ENCODE results near the gene PDCD2. TPM values are rescaled to one million over a fixed set of nuclear protein-coding genes. Genes with fewer than 3 reads are reported as not detected.

PDCD2 gene
- total and polyA plus RNA-seq, 4 donors: 36.5 to 65.4 (median 46.9) TPM

DNA sequence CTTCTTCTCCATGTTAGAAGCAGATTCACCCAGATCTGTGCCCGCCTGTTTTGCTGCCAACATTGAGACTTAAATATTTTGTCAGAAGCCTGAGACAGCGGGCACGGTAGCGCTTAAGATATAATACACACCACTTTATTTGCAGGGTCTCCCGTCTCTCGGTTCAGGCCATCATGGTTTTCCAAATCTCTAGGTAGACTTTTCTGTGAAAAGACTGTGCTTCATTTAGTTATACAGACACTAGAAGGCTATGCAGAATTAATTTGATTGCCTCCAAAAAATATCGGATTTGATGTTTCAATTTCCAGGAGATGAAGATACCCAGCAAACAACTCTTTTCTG is 29.7 kb downstream of the PDCD2 start:
- Histone ChIP-seq H3K27ac (ENCODE audit: low read depth in 1 of 2, low read length in 2 of 2) (peak overlapping the region in 1 of 2 donors; percentile 72), H3K36me3 (ENCODE audit: control insufficient read depth in 1 of 2, insufficient read depth in 2 of 2, low read length in 1 of 2) (no peaks in the 10 kb centered on the region), H3K4me1 (ENCODE audit: control insufficient read depth in 1 of 2, insufficient read depth in 2 of 2, low read length in 2 of 2) (peaks cover 2 to 11% of the 10 kb centered on the region in 2 donors), H3K4me3 (ENCODE audit: low read length in 2 of 2) (peak overlapping the region; percentile 84 to 90), H3K27me3 (ENCODE audit: control insufficient read depth in 1 of 2, insufficient read depth in 2 of 2, low read length in 1 of 2) (no peaks in the 10 kb centered on the region), H3K9me3 (ENCODE audit: control insufficient read depth, low read length) (no peaks in the 10 kb centered on the region)
- WGBS, 2 donors: 1% methylated on average over 7 of the region's 7 CpGs
- DNase-seq (no peak), ATAC-seq (ENCODE audit: low FRiP score) (no peak)
- intact Hi-C loops (cut with DNase I): loop anchor here (1.0 to 10.0 kb wide), 2 partner anchors 800 to 803 kb away; partner anchors contain the start of genes DYNLT2 (in 2 of the 2) and ERMARD (in 2 of the 2)

DNA sequence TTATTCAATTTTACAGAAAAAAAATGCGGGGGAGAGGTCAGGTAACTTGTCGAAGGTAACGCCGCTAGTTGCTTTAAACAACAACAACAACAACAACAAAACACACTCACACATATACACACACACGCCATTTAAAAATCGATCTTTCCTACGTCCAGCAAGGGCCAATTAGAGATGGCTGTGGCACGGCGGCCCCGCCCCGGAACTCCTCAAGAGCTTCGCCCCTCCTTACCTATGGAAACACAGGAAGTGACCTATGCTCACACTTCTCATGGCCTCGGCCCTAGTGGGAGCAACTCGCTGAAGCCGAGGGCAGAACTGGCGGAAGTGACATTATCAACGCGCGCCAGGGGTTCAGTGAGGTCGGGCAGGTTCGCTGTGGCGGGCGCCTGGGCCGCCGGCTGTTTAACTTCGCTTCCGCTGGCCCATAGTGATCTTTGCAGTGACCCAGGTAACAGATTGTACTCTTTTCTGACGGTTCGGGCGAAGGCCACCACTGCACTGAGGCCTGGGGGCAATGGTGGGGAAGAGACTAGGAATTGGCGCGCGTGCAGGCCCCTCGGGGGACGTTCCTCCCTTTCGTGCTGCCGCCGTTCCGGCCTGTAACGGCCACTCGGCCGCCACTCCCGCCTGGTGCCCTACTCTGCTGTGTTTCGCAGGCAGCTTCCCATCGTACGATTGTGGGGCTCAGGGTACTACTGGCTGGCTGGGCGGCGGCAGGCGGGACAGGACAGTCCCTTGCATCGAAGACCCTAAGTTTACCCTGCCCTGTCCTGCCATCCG is 30.2 kb downstream of the PDCD2 start, which contains the start of gene TBP:
Gene TBP, plus strand, starts transcription at position 357 of the 783 bp plus-strand sequence. CDS start 2,661 bp downstream, outside the sequence.
- Histone ChIP-seq H3K9me3 (ENCODE audit: control insufficient read depth, low read length) (no peaks in the 10 kb centered on the region), H3K27me3 (ENCODE audit: control insufficient read depth in 1 of 2, insufficient read depth in 2 of 2, low read length in 1 of 2) (no peaks in the 10 kb centered on the region), H3K27ac (ENCODE audit: low read depth in 1 of 2, low read length in 2 of 2) (peak within 1 kb of the TSS; percentile 59 to 85), H3K36me3 (ENCODE audit: control insufficient read depth in 1 of 2, insufficient read depth in 2 of 2, low read length in 1 of 2) (no peaks in the 10 kb centered on the region), H3K4me1 (ENCODE audit: control insufficient read depth in 1 of 2, insufficient read depth in 2 of 2, low read length in 2 of 2) (peaks cover 4 to 17% of the 10 kb centered on the region in 2 donors), H3K4me3 (ENCODE audit: low read length in 2 of 2) (peak within 1 kb of the TSS; percentile 90 to 100)
- DNase-seq: peak; percentile 99
- intact Hi-C loops (cut with DNase I): loop anchor here (1.0 to 10.0 kb wide), 2 partner anchors 799 to 803 kb away; partner anchors contain the start of genes DYNLT2 (in 2 of the 2) and ERMARD (in 2 of the 2)
- peak; percentile 99 for ATAC-seq (ENCODE audit: low FRiP score)
- WGBS, 2 donors: 0% methylated on average over 51 of the region's 51 CpGs

DNA sequence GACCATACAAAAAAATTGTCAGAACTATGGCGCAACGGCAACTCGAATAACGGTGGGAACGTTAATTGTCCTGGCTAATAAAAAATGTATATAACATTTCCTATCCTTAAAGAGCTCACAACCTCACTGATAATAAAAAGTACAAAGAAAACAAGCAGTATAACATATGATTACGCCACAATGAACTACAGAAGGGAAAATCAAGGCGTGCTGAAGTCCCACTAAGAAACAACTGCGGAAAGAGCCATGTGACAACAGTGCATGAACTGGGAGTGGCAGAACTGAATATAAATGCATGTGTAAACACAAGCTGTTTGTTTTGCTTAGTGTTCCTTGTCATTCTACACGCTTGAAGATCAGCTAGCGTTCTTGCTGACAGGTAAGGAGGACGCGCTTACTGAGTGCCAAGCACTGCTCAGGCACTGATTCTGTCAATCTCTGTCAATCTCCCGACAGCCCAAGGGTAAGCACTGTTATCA is 30.9 kb downstream of the PDCD2 start:
- WGBS, 2 donors: 0% methylated on average over 13 of the region's 13 CpGs
- H3K27me3 ChIP-seq (ENCODE audit: control insufficient read depth in 1 of 2, insufficient read depth in 2 of 2, low read length in 1 of 2): no peaks in the 10 kb centered on the region
- ATAC-seq (ENCODE audit: low FRiP score) (peak; percentile 72), DNase-seq (no peak)
- no peaks in the 10 kb centered on the region for H3K36me3 ChIP-seq (ENCODE audit: control insufficient read depth in 1 of 2, insufficient read depth in 2 of 2, low read length in 1 of 2)
- H3K27ac ChIP-seq (ENCODE audit: low read depth in 1 of 2, low read length in 2 of 2): peak overlapping the region; percentile 59 to 85
- H3K4me3 ChIP-seq (ENCODE audit: low read length in 2 of 2): peak overlapping the region; percentile 78 to 100
- intact Hi-C loops (cut with DNase I): loop anchor here (1.0 to 10.0 kb wide), 3 partner anchors 31 to 802 kb away; partner anchors contain the start of genes DYNLT2 (in 2 of the 2), ERMARD (in 2 of the 2) and PDCD2 (in 1 of the 2)
- no peaks in the 10 kb centered on the region for H3K9me3 ChIP-seq (ENCODE audit: control insufficient read depth, low read length)
- H3K4me1 ChIP-seq (ENCODE audit: control insufficient read depth in 1 of 2, insufficient read depth in 2 of 2, low read length in 2 of 2): peaks cover 4 to 17% of the 10 kb centered on the region in 2 donors

DNA sequence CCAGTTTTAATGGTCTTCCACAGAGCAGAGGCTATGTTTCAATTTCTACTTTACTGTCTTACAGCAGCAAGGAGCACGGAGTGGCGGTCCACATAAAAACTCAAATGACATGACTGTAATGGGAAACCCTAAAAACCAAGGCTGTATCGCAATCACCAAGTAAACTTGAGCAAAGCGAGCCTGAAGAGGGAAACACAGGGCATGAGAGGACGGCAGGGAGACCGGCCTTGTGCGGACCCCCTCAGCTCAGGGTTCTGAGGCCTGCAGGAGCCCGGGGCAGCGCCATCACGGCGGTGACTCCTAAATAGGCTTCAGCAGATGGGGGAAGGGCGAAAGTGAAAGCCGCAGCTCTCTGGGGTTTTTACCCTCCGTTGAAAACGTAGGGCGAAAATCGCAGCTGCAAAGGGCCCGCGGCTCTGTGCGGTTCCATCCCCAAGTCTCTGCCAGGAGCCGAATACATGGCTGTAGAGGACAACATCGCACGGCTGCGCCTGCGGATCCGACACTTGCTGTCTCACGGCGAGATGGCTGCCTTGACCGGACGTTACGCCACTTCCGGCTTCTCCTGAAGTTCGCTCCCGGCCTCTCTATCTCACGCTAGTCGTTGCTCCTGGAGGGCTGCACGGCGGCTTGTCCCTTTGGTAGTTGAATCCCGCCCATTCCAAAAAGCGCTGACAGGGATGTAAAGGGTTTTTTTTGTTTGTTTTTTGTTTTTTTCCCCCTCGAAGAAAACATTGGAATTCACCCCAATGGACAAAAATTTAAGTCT is 31.5 kb downstream of the PDCD2 start, which contains the start of gene PSMB1:
Gene PSMB1, minus strand, starts transcription at position 543 of the 769 bp plus-strand sequence. Its CDS starts 65 bp downstream, at position 478.
- Histone ChIP-seq H3K9me3 (ENCODE audit: control insufficient read depth, low read length) (no peaks in the 10 kb centered on the region), H3K27ac (ENCODE audit: low read depth in 1 of 2, low read length in 2 of 2) (peak within 1 kb of the TSS; percentile 59 to 94), H3K4me1 (ENCODE audit: control insufficient read depth in 1 of 2, insufficient read depth in 2 of 2, low read length in 2 of 2) (peaks cover 4 to 17% of the 10 kb centered on the region in 2 donors), H3K36me3 (ENCODE audit: control insufficient read depth in 1 of 2, insufficient read depth in 2 of 2, low read length in 1 of 2) (peaks cover 0 to 1% of the 10 kb centered on the region in 2 donors), H3K4me3 (ENCODE audit: low read length in 2 of 2) (peak within 1 kb of the TSS; percentile 95 to 100), H3K27me3 (ENCODE audit: control insufficient read depth in 1 of 2, insufficient read depth in 2 of 2, low read length in 1 of 2) (no peaks in the 10 kb centered on the region)
- DNase-seq (peak; percentile 97 to 98), ATAC-seq (ENCODE audit: low FRiP score) (peak; percentile 96)
- intact Hi-C loops (cut with DNase I): loop anchor here (1.0 to 10.0 kb wide), 2 partner anchors 31 to 798 kb away; partner anchors contain the start of genes DYNLT2 (in 1 of the 2), ERMARD (in 1 of the 2) and PDCD2 (in 1 of the 2)
- 0% methylated on average over 41 of the region's 41 CpGs for WGBS, 2 donors

DNA sequence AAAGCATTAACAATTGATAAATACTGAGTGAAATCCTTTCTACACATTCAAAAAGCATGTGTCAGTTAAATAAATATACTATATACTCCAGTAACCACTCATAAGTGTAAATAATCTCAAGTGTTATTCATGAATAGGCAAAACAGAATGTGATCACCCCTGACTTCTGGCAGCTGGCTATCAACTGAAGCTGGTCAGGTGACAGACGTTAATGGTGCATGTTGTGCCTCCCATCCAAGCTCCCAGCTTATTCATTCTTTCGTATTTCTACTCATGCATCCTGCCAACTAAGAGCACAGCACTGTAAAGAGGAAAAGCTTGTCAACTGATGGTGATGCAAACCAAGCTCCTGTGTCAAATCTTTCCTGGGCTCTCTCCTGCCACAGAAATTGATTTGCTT is 39.0 kb downstream of the PDCD2 start:
- intact Hi-C loops (cut with DNase I): no loop called here
- 8 to 21% methylated on average over 2 of the region's 2 CpGs for WGBS, 2 donors
- Histone ChIP-seq H3K36me3 (ENCODE audit: control insufficient read depth in 1 of 2, insufficient read depth in 2 of 2, low read length in 1 of 2) (peaks cover 6 to 11% of the 10 kb centered on the region in 2 donors), H3K4me1 (ENCODE audit: control insufficient read depth in 1 of 2, insufficient read depth in 2 of 2, low read length in 2 of 2) (peaks cover 2 to 11% of the 10 kb centered on the region in 2 donors), H3K27me3 (ENCODE audit: control insufficient read depth in 1 of 2, insufficient read depth in 2 of 2, low read length in 1 of 2) (no peaks in the 10 kb centered on the region), H3K27ac (ENCODE audit: low read depth in 1 of 2, low read length in 2 of 2) (no peak overlapping the region), H3K9me3 (ENCODE audit: control insufficient read depth, low read length) (no peaks in the 10 kb centered on the region), H3K4me3 (ENCODE audit: low read length in 2 of 2) (no peak overlapping the region)
- DNase-seq (no peak), ATAC-seq (ENCODE audit: low FRiP score) (no peak)

DNA sequence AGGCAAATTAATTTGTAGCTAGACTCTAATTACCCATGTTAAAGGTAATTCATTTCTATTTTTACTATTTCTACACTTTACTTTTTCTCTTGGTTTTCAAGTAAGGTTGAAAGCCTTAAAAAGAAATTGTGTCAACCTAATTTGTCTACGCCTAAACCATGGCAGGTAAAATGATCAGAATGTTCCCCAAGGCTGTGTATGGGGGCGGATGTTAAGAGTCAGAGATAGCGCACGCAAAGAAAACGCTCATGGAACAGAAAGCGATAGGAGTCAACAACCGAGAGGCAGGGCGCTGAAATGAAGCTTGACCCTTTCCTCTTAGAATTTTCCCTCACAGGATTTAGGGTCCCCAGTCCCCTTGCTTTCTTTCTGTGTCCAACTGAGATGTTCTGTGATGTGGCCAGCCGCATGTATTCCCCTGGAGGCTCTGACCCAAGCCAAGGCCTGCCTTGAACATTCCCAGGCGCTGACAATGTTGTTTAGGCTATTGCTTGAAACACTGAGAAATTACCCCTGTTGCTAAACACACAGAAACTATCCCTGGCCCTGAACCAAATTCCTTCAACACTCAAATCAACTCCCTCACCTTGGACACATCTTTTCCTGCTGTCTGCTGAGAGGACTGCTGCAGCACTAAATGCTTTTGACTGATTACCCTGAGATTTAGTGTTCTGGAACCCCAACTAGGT is 42.3 kb downstream of the PDCD2 start:
- H3K27me3 ChIP-seq (ENCODE audit: control insufficient read depth in 1 of 2, insufficient read depth in 2 of 2, low read length in 1 of 2): no peaks in the 10 kb centered on the region
- no peak overlapping the region for H3K27ac ChIP-seq (ENCODE audit: low read depth in 1 of 2, low read length in 2 of 2)
- no peaks in the 10 kb centered on the region for H3K4me1 ChIP-seq (ENCODE audit: control insufficient read depth in 1 of 2, insufficient read depth in 2 of 2, low read length in 2 of 2)
- DNase-seq: no peak
- H3K4me3 ChIP-seq (ENCODE audit: low read length in 2 of 2): no peak overlapping the region
- H3K36me3 ChIP-seq (ENCODE audit: control insufficient read depth in 1 of 2, insufficient read depth in 2 of 2, low read length in 1 of 2): peaks cover 6 to 13% of the 10 kb centered on the region in 2 donors
- no peak for ATAC-seq (ENCODE audit: low FRiP score)
- H3K9me3 ChIP-seq (ENCODE audit: control insufficient read depth, low read length): no peaks in the 10 kb centered on the region
- intact Hi-C loops (cut with DNase I): no loop called here
- 84 to 88% methylated on average over 10 of the region's 10 CpGs for WGBS, 2 donors

DNA sequence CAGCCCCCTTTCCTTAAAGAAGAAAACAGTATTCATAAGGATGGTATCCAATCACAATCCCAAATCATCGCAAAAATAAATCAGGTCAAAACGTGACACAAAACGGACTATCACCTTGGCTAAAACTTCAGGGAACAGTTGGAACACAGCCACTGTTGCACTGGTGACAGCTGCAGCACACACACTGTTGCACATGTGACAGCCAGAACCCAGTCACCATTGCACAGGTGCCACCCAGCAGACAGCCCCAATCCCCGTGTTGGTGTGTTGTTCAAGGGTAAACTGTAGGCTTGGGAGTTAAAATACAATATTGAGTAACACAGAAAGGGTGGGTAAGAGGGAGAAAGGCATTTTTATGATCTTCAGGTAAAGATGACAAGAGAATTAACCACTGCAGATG is 47.1 kb downstream of the PDCD2 start:
- WGBS, 2 donors: 79 to 80% methylated on average over 4 of the region's 4 CpGs
- Histone ChIP-seq H3K27ac (ENCODE audit: low read depth in 1 of 2, low read length in 2 of 2) (no peak overlapping the region), H3K36me3 (ENCODE audit: control insufficient read depth in 1 of 2, insufficient read depth in 2 of 2, low read length in 1 of 2) (peaks cover 4 to 9% of the 10 kb centered on the region in 2 donors), H3K4me3 (ENCODE audit: low read length in 2 of 2) (no peak overlapping the region), H3K4me1 (ENCODE audit: control insufficient read depth in 1 of 2, insufficient read depth in 2 of 2, low read length in 2 of 2) (no peaks in the 10 kb centered on the region), H3K9me3 (ENCODE audit: control insufficient read depth, low read length) (no peaks in the 10 kb centered on the region), H3K27me3 (ENCODE audit: control insufficient read depth in 1 of 2, insufficient read depth in 2 of 2, low read length in 1 of 2) (no peaks in the 10 kb centered on the region)
- DNase-seq (no peak), ATAC-seq (ENCODE audit: low FRiP score) (no peak)
- intact Hi-C loops (cut with DNase I): no loop called here

DNA sequence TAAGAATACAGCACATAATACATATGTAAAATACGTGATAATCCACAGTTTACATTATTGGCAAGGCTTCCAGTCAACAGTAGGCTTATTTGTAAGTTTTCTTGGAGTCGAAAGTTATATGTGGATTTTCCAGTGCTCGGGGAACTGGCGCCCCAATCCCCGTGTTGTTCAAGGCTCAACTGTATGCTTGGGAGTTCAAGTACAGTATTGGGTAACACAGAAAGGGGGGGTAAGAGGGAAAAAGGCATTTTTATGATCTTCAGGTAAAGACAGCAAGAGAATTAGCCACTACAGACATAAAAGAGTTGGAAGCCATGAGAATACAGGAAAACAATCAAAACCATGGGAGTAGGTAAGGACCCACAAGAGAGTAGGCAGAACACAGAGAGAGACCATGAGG is 47.8 kb downstream of the PDCD2 start:
- WGBS, 2 donors: 82 to 85% methylated on average over 5 of the region's 5 CpGs
- H3K36me3 ChIP-seq (ENCODE audit: control insufficient read depth in 1 of 2, insufficient read depth in 2 of 2, low read length in 1 of 2): peaks cover 4 to 9% of the 10 kb centered on the region in 2 donors

More for the DNA sequence above, 47.8 kb downstream of the PDCD2 start:
- Histone ChIP-seq H3K27me3 (ENCODE audit: control insufficient read depth in 1 of 2, insufficient read depth in 2 of 2, low read length in 1 of 2) (no peaks in the 10 kb centered on the region), H3K4me3 (ENCODE audit: low read length in 2 of 2) (no peak overlapping the region), H3K27ac (ENCODE audit: low read depth in 1 of 2, low read length in 2 of 2) (no peak overlapping the region), H3K4me1 (ENCODE audit: control insufficient read depth in 1 of 2, insufficient read depth in 2 of 2, low read length in 2 of 2) (no peaks in the 10 kb centered on the region), H3K9me3 (ENCODE audit: control insufficient read depth, low read length) (no peaks in the 10 kb centered on the region)
- no peak for DNase-seq
- intact Hi-C loops (cut with DNase I): no loop called here
- no peak for ATAC-seq (ENCODE audit: low FRiP score)
